ENCODE results near the gene FAM120AOS.

The FAM120AOS gene

GRCh38 chr9:93450945-93451815 lies 2.2 kb downstream of the FAM120AOS start, which contains the start of gene FAM120A (continued):
- TF ChIP-seq ZBTB26 (tag by site-specific recombination; optimal IDR thresholded peaks at IDR 0.05) (peak; percentile 46), ZNF335 (tag by site-specific recombination; conservative IDR thresholded peaks at IDR 0.05) (peak; percentile 75), ZBTB8A (tag by site-specific recombination; IDR thresholded peaks at IDR 0.05) (peak; percentile 56), YY1 (tag by site-specific recombination; IDR thresholded peaks at IDR 0.05) (0 out of 2 replicates have a peak, but pooled peaks have one; percentile 38), ZNF776 (tag by site-specific recombination; IDR thresholded peaks at IDR 0.05; ENCODE audit: borderline replicate concordance) (no peak), ZNF501 (tag by site-specific recombination; IDR thresholded peaks at IDR 0.05) (peak; percentile 51; the same call in 1 of the 2 replicates), ZNF660 (tag by site-specific recombination; IDR thresholded peaks at IDR 0.05) (0 out of 2 replicates have a peak, but pooled peaks have one; percentile 51), SP2 (tag by site-specific recombination; IDR thresholded peaks at IDR 0.05) (peak; percentile 18; the same call in 1 of the 2 replicates), ZEB2 (tag by site-specific recombination; IDR thresholded peaks at IDR 0.05) (0 out of 2 replicates have a peak, but pooled peaks have one; percentile 46), ZNF692 (tag by site-specific recombination; IDR thresholded peaks at IDR 0.05) (0 out of 2 replicates have a peak, but pooled peaks have one; percentile 22), ZNF24 (tag by site-specific recombination; IDR thresholded peaks at IDR 0.05) (no peak), ZNF112 (tag by site-specific recombination; IDR thresholded peaks at IDR 0.05) (no peak), ZBTB17 (tag by site-specific recombination; IDR thresholded peaks at IDR 0.05) (peak; percentile 43), IKZF3 (tag by site-specific recombination; IDR thresholded peaks at IDR 0.05) (peak; percentile 66), ZNF311 (tag by site-specific recombination; IDR thresholded peaks at IDR 0.05; ENCODE audit: borderline replicate concordance) (no peak), KLF9 (tag by site-specific recombination; IDR thresholded peaks at IDR 0.05; ENCODE audit: low read depth) (no peak), ZNF670 (tag by site-specific recombination; IDR thresholded peaks at IDR 0.05; ENCODE audit: low read depth) (no peak), ZBTB11 (tag by site-specific recombination; conservative IDR thresholded peaks at IDR 0.05; ENCODE audit: low read depth) (peak; percentile 42), ZBTB20 (tag by site-specific recombination; IDR thresholded peaks at IDR 0.05) (peak; percentile 43; the same call in 1 of the 2 replicates), ZFP37 (tag by site-specific recombination; IDR thresholded peaks at IDR 0.05) (peak; percentile 53; the same call in 1 of the 2 replicates), ZFHX2 (tag by site-specific recombination; conservative IDR thresholded peaks at IDR 0.05) (peak; percentile 33; the same call in 1 of the 2 replicates), ZFP69B (tag by site-specific recombination; IDR thresholded peaks at IDR 0.05) (no peak), ZXDB (tag by site-specific recombination; IDR thresholded peaks at IDR 0.05) (no peak), ZNF600 (tag by site-specific recombination; IDR thresholded peaks at IDR 0.05) (peak; percentile 27; the same call in 1 of the 2 replicates)

Data from HEK293 (cell line).